DND-41 (cell line): ENCODE data around the gene PGM5.

ENCODE experiments used
- EZH2 ChIP-seq: IDR thresholded peaks from 3 replicates; pipeline ENCODE4 v1.6.1; 2012; ENCODE audit warnings: borderline replicate concordance, low read depth, mild to moderate bottlenecking, moderate library complexity, low read length, inconsistent platforms; ENCODE audit not compliant: severe bottlenecking
- TF ChIP-seq, protein P1 (sequence below): IDR thresholded peaks from 2 replicates; pipeline ENCODE4 v1.5.1; 2012; ENCODE audit warnings: borderline replicate concordance, low read length, moderate library complexity, mild to moderate bottlenecking; ENCODE audit not compliant: poor library complexity, severe bottlenecking; ENCODE audit errors: extremely low read depth

DNA sequence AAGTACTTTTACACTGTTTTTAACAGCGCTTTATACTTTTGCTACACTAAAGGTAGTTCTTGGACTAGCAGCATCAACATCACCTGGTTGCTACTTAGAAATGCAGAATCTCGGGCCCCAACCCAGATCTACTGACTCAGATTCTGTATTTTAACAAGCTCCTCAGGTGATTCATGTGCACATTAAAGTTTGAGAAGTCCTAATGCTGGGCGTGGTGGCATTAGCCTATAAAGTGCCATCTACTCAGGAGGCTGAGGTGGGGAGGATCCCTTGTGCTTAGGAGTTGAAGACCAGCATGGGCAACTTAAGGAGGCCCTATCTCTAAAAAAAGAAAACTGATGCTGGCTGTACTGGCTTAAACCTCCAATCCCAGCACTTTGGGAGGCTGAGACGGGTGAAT is 157.6 kb downstream of the PGM5 start:
- no peak for TF ChIP-seq EZH2
- TF ChIP-seq, protein P1, sequence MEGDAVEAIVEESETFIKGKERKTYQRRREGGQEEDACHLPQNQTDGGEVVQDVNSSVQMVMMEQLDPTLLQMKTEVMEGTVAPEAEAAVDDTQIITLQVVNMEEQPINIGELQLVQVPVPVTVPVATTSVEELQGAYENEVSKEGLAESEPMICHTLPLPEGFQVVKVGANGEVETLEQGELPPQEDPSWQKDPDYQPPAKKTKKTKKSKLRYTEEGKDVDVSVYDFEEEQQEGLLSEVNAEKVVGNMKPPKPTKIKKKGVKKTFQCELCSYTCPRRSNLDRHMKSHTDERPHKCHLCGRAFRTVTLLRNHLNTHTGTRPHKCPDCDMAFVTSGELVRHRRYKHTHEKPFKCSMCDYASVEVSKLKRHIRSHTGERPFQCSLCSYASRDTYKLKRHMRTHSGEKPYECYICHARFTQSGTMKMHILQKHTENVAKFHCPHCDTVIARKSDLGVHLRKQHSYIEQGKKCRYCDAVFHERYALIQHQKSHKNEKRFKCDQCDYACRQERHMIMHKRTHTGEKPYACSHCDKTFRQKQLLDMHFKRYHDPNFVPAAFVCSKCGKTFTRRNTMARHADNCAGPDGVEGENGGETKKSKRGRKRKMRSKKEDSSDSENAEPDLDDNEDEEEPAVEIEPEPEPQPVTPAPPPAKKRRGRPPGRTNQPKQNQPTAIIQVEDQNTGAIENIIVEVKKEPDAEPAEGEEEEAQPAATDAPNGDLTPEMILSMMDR: no peak
